GM04503 (cell line): ENCODE data around the gene CILP2.

Experiments used
- DNase-seq: peaks from one replicate; pipeline ENCODE4 v3.0.0-alpha.2; 2012; ENCODE audit warnings: low read depth

Gene CILP2

DNA sequence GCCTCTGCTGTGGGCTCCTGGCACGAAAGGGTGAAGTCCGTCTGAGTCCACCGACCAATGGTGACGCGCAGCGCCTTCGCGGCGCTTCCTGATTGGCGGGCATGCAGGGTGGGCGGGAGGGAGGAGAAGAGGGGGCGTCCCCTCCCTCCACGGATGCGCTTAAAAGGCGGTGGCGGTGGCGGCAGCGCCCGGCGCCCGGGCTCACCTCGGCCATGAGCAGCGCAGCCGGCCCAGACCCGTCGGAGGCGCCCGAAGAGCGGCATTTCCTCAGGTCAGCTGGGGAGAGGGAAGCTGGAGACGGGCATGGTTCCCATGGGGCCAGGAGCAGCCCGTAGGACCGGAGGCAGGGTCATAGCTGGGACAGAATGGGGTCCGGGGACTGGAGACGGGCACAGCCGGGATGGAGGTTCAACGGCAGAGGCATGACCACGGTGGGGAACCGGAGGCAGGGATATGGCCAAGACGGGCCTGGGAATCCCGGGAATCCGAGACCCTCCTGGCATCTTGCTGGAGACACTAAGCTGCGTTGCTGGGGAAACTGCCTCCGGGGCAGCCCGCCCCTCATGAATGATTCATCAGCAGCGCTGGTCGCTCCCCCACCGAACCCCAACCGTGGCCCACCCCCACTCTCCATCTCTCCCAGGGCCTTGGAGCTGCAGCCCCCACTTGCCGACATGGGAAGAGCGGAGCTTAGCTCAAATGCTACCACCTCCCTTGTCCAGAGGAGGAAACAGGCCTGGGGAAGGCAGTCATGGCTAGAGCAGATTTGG, 9.2 kb upstream of the CILP2 start, which contains the start of gene YJEFN3:
TSS of gene YJEFN3 (plus strand) at position 191 of the 770 bp plus-strand sequence. CDS start at position 213, 22 bp downstream.
- no peak for DNase-seq

- DNase-seq, result no peak
Observed at GRCh38 chr19:19529783-19530422, 8.2 kb upstream of the CILP2 start.

DNA sequence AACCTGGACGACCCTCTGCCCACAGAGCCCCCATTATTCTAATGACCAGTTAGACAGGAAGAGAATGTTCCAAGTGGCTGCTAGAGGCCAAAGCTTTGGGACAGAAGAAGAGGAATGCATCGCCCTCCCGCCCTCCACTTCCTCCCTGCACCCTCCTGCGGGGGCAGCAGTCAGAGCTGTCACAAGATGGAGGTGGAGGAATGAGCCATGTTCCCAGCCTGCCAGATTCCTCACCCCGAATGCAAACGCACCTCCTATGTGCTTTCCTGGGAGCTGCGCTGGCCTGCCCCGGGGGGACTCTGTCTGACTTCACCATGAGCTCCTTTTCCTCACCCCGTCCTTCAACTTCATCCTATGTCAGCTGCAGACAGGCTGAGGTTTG, 7.7 kb upstream of the CILP2 start:
- no peak for DNase-seq

GRCh38 chr19:19530889-19531288, 7.2 kb upstream of the CILP2 start:
- no peak for DNase-seq

DNA sequence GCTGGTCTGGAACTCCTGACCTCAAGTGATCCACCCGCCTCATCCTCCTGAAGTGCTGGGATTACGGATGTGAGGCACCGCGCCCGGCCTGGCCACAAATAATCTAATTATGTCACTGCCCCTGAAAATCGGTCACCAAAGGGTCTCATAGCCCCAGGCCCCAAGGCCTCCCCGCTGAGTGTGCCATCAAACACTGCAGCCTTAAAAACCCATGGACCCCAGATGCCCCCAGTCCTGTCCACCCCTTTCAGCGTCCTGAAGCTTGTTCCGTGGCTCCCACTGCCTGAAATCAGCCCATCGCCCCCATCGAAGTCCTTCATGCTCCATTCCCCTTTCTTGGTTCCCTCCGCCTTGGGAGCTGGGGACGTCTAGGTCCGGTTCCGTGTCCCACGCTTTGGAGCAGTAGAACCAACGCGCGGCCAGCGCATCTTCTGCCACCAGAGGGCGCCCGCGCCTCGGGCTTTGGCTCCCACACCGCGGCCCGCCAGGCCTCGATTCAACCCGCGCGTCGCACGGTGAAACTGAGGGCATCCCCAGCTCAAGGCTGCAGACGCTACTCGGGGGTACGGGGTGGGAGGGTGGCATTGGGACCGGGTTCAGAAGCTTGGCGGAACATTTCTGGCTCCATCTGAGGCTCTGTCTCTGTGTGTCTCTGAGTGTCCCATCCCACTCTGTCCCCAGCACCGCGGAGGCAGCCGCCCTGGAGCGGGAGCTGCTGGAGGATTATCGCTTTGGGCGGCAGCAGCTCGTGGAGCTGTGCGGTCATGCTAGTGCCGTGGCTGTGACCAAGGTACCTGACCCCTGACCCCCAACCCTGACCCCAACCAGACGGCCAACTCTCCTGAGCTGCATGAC, 5.9 kb upstream of the CILP2 start:
- DNase-seq, result no peak

DNA sequence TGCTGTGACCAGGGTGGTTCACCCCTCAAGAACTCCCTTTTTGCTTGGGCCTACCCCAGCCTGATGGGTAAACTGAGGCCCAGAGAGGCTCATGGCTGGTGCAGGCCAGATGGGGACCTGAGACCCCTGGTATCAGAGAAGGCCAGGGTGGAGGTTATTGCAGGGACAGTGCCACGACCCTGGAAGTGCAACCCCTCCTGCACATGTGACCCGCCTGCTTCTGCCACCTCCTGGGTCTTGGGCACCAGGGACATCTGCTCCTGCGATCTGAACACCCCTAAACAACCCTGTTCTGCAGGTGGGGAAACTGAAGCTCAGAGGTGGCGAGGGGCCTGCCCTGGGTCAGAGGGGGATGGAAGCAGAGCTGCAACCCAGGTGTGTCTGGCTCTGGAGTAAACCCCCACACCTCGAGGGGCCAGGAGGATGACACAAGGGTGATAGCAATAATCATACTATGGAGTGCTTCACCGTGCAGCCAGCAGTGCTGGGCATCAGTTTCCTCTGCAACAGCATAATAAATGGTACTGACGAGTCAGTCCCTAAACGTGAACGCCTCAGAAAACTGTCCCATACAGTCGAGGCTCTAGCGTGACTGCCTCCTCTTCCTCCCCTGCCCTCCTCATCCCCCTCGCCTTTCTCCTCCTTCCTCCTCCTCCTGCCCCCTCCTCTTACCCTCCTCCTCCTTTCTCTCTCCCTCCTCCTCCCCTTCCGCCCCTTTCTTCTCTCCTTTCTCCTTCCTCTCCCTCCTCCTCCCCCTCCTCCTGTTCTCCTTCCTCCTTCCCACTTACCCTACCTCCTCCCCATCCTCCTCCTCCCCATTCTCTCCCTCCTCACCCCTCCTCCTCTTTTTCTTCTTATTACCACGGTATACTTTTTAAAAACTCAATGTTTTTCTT, 5.0 kb upstream of the CILP2 start:
- no peak for DNase-seq

DNA sequence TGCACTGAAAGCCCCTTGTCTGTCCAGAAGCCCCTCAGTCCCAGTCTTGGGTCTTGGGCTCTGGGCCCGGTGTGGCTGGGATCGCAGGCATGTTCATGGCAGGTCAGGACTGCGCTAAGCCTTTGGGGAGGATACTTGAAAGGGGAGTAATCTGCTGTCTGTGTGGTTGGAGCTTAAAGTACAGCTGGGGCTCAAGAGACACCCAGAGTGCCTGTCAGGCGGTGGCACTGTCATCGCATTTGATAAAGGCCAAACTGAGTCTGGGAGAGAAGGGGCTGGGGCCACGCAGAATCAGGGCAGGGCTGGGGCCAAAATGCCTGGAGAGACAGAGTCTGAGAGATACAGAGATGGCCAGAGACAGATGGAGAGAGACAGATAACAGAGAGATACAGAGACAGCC, 4.2 kb upstream of the CILP2 start:
- no peak for DNase-seq

DNA sequence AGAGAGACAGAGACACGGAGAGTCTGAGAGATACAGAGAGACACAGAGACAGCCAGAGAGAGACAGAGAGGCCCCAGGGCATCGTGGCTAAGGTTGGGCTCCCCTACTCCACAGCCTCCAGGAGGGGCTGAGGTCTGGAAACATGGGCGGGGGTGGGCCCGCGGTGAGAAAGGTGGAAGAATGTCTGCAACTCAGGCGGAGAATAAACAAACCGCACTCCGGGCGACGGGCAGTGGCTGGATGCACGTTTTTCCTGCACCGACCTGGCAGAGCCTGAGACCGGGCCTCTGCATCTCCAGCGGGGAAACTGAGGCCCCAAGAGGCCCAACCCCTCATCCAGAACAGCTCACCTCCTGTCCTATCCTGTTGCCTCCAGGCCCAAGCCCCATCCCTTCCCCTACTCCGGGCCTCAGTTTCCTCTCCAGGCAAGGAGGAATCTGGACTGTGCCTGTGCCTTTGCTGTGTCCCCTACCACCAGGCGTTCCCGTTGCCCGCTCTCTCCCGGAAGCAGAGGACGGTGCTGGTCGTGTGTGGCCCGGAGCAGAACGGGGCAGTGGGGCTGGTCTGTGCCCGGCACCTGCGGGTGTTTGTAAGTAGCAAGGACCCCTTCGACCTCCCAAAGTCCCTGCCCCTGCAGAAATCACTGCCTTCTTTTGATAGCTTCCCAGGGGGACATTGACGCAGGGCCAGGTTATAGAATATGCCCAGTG, 3.4 kb upstream of the CILP2 start:
- DNase-seq, result no peak

DNA sequence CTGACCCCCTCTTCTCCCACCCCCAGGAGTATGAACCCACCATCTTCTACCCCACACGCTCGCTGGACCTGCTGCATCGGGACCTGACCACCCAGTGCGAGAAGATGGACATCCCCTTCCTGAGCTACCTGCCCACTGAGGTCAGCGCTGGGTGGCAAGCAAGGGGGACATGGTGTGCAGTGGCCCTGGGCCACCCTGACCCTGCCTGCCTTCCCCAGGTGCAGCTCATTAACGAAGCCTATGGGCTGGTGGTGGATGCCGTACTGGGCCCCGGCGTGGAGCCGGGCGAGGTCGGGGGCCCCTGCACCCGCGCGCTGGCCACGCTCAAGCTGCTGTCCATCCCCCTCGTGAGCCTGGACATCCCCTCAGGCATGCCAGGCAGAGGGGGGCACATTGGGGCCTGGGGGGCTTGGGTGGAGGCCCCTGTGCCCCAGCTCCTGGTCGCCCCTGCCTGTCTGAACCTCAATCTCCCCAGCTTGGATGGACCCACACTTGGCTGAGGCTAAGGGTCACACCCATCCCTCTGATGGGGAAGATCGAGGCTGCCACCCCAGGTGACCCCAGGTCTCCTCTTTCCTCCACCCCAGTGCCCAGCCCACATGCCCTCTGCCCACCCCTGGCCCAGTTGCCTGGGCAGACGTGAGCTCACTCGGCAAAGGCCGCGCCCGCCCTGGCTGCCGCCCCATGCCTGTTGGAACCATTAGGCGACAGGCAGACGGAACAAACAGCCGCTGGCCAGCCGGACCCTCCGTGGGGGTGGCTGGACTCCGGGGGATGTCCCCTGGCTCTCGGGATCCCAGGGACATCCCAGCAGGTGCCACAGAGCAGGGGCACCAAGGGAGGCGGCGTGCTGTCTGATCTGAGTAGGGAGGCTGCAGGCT, 2.5 kb upstream of the CILP2 start:
- no peak for DNase-seq

GRCh38 chr19:19537075-19538048, 703 bp upstream of the CILP2 start:
- DNase-seq, result no peak

DNA sequence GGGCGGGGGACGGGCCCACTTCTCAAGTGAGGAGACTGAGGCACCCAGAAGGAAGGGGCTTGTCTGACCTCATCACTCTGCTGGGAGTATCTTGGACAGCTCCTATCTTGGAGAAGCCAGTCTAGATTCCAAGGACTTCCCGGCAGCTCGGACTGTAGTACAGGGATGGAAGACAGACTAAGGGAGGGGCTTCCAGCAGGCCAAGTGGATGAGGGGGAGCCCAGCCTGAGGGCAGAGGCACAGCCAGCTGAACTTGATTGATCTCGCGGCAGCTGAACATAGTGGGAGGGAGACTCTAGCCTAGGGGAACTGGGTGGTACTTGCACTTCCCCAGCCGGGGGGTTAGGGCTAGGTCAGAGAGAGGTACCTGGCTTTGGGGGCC, 711 bp downstream of the CILP2 start:
- no peak for DNase-seq

GRCh38 chr19:19539698-19540063, 1.6 kb downstream of the CILP2 start:
- no peak for DNase-seq

DNA sequence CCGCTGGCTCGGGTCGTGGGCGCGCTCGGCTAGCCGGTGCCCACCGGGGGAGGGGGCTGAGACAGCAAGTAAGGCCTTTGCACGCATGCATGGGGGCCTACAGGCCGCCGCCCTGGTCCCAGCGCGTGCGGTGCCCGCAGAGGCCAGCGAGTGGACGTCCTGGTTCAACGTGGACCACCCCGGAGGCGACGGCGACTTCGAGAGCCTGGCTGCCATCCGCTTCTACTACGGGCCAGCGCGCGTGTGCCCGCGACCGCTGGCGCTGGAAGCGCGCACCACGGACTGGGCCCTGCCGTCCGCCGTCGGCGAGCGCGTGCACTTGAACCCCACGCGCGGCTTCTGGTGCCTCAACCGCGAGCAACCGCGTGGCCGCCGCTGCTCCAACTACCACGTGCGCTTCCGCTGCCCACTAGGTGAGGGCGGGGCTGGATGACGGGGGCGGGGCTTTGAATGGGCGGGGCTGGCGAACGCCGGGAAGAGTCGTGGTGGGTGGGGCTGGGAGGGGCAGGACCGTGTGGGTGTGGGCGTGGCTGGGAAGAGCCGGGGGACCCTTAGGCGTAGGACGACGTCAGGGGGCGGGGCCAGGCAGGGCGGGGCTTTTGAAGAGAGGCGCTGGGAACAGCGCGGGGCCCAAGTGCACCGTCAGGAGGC, 2.1 kb downstream of the CILP2 start:
- DNase-seq, result no peak

DNA sequence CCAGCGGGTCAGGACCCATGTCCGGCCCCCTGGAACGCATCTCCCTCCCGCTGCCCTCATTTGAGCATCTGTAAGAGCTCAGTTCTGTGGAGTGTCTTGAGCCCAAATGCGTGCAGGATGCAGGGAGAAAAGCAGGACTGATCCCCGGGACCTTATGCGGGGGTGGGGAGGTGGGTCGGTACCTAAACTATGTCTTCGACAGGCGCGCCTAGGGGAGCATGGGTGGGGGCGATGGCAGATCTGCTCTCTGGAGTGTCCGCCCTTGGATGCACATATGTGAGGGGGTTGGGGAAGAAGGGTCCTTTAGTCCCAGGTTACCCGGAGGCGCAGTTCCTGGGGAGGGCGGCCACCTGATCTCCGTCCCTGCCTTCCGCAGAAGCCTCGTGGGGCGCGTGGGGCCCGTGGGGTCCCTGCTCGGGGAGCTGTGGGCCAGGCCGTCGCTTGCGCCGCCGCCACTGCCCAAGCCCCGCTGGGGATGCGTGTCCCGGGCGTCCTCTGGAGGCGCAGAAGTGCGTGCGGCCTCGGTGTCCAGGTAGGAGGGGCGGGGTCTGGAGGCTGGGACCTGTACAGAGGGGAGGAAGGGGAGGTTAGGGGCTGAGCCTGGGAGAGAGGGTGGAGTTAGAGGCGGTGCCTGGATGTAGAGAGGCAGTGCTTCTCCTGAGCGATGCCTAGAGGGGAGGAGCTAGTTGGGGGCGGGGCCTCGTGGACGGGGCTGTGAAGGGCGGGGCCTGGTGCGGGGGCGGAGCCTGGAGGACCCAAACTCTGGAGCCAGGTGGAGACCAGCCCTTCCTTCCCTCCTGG, 2.9 kb downstream of the CILP2 start:
- no peak for DNase-seq

GRCh38 chr19:19541616-19542015, 3.6 kb downstream of the CILP2 start:
- no peak for DNase-seq

GRCh38 chr19:19542507-19542906, 4.4 kb downstream of the CILP2 start:
- DNase-seq, result no peak

- DNase-seq, result no peak
Observed at GRCh38 chr19:19543101-19543500, 5.0 kb downstream of the CILP2 start.

GRCh38 chr19:19543640-19544039, 5.6 kb downstream of the CILP2 start:
- no peak for DNase-seq
